Astrocyte of the cerebellum (primary cell): Measurements from ENCODE around the gene ATP6V1D.
"Not testable (repeated sequence)": the region's sequence is repeated elsewhere in the genome, so short reads cannot be mapped to it uniquely, and the experiment has no call there.

Experiments
- DNase-seq: peaks from one replicate; pipeline ENCODE4 v3.0.0-alpha.2; 2011; ENCODE audit warnings: low read depth
- H3K4me3 ChIP-seq: 2 replicates; pipeline ENCODE4 v1.5.1; 2011; ENCODE audit warnings: mild to moderate bottlenecking, low read depth, low read length, moderate library complexity
- CTCF ChIP-seq: IDR thresholded peaks from 2 replicates; pipeline ENCODE4 v1.5.1; 2012; ENCODE audit warnings: low read length, low read depth, moderate library complexity, mild to moderate bottlenecking; ENCODE audit errors: missing control alignments
- in situ Hi-C: cut with HindIII; loops from 2 replicates; pipeline ENCODE4 v1.10.0; 2017; ENCODE audit warnings: low sequenced_read_pairs

Gene ATP6V1D

GRCh38 chr14:67357186-67357968 lies 2.2 kb downstream of the ATP6V1D start:
- DNase-seq = no peak
- TF ChIP-seq CTCF = no peak
- in situ Hi-C loops = no loop called here
- H3K4me3 ChIP-seq = peak overlapping the region; percentile 65

- no peak for TF ChIP-seq CTCF
- H3K4me3 ChIP-seq = no peak overlapping the region
- no peak for DNase-seq
- in situ Hi-C loops = no loop called here
Observed at GRCh38 chr14:67352055-67352454, 7.5 kb downstream of the ATP6V1D start.

- no peak for TF ChIP-seq CTCF
- H3K4me3 ChIP-seq = no peak overlapping the region
- in situ Hi-C loops = no loop called here
- no peak for DNase-seq
Observed at GRCh38 chr14:67345583-67345982, 14.0 kb downstream of the ATP6V1D start.

- DNase-seq = no peak
- no peak overlapping the region for H3K4me3 ChIP-seq
- TF ChIP-seq CTCF = no peak
- in situ Hi-C loops = no loop called here
Observed at GRCh38 chr14:67343601-67344230, 15.9 kb downstream of the ATP6V1D start.

- H3K4me3 ChIP-seq, DNase-seq, in situ Hi-C loops: not testable (repeated sequence)
Observed at GRCh38 chr14:67341231-67341630, 18.4 kb downstream of the ATP6V1D start.

- in situ Hi-C loops = no loop called here
- no peak overlapping the region for H3K4me3 ChIP-seq
- DNase-seq = no peak
- TF ChIP-seq CTCF = peak; percentile 42
Observed at GRCh38 chr14:67335781-67336180, 23.8 kb downstream of the ATP6V1D start.

GRCh38 chr14:67332468-67332867 lies 27.1 kb downstream of the ATP6V1D start:
- in situ Hi-C loops = no loop called here
- TF ChIP-seq CTCF = no peak
- no peak for DNase-seq
- H3K4me3 ChIP-seq = no peak overlapping the region
